Stimulated activated CD8-positive, alpha-beta memory T cell treated with anti-CD3 and anti-CD28 coated beads, Interleukin-7, amount 100 ng/mL, for 1 hour (primary cell): ENCODE data around the gene ASXL2.
"Not testable (repeated sequence)": the region's sequence is repeated elsewhere in the genome, so short reads cannot be mapped to it uniquely, and the experiment has no call there.

Source experiments
- DNase-seq, 2 donors: peaks; one replicate each; pipeline ENCODE4 v3.0.0-alpha.2; 2020; ENCODE audit warnings: low read depth in 2 of 2

Gene ASXL2

DNA sequence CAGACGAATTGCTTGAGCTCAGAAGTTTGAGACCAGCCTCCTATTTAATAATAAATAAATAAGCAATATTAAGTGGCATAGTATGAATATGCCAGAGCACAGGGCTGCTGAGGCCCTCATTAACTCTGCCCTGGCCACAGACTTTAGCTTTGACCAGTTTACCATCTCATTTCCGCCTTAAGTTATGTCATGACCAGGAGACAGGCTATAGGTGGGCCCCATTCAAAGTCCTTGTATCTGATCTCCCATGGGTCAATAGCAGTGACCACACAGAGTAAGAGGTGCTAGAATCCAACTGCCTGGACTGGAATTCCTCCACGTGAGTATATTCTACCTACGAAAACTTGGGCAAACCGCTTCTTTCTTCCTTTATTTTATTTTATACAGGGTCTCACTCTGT is 13.4 kb upstream of the ASXL2 start:
- no peak for DNase-seq

- no peak for DNase-seq
These were observed 9.4 kb upstream of the ASXL2 start for GRCh38 chr2:25887624-25888242.

DNA sequence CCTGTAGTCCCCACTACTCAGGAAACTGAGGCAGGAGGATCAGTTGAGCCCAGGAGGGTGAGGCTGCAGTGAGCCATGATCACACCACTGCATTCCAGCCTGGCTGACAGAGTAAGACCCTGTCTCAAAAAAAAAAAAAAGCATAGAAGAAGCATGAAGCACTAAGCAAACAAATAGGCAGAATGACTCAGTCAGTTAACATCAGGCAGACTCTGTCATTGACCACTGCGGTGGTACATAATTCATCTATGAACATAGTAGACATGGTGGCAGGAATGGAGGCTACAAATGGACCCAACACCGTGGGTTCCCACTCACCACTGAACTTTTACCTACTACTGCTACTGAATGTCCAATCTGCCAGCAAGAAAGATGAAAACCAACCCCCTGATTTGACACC is 7.6 kb upstream of the ASXL2 start:
- DNase-seq = no peak

DNA sequence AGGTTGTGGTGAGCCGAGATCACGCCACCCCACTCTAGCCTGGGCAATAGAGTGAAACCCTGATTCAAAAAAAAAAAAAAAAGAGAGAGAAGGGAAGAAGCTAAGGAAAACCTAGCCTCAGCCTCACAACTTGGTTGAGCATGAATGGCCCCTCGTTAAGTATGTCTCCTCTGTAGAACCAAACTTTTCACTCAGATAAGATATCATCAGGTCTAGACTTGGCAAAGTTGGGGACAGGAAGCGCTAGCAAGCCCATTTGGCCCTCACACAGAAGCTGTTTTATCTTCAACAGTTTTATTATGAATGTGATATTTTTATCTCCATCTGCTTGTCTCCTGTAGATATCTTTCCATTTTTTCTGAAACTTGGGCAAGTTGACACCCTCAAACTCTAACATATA is 3.5 kb upstream of the ASXL2 start:
- no peak for DNase-seq

- no peak for DNase-seq
These were observed 945 bp upstream of the ASXL2 start for GRCh38 chr2:25879133-25879730.

DNA sequence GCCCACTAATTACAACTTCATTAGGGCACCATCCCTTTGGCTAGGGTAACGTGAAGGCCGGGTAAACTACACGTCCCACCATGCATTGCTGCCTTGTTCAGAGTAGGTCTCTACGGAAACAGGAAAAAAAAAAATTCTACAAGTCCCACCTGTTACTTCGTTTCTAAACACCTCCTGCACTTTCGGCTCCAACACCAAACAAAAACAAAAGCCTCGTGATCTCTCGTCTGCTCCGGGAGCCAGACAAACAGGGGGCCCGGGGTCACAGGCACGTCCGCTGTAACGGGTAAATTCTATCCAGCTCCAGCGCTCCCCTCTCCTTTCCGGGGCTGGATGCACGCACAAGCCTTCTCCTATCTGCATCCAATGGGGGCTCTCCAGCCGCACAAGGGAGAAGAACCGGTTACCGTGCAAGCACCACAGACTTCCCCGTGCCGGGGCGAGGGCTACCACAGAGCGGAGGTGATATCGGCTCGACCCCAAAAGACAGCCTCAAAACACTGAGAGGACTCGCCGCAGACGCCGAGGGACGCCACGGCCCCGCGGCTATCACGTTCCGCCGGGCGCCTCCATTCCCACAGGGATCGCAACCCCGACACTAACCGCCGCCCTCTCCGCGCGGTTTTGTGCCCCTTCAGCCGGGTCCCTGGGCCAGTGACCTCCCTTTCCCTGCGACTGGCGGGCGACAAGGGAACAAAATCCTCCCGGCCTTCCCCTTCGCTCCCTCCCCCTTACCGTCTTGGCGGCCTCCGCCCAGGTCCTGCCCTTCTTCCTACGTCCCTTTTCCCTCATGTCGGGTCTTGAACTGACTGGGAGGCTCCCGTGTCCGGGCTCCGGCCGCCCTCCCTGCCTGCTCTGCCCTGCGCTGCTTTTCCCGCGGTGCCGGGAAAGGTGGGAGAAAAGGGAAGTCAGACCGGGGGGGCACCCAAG is 591 bp downstream of the ASXL2 start:
- peak; percentile 7 to 15 for DNase-seq

- no peak for DNase-seq
These were observed 6.2 kb downstream of the ASXL2 start for GRCh38 chr2:25872134-25872533.

DNA sequence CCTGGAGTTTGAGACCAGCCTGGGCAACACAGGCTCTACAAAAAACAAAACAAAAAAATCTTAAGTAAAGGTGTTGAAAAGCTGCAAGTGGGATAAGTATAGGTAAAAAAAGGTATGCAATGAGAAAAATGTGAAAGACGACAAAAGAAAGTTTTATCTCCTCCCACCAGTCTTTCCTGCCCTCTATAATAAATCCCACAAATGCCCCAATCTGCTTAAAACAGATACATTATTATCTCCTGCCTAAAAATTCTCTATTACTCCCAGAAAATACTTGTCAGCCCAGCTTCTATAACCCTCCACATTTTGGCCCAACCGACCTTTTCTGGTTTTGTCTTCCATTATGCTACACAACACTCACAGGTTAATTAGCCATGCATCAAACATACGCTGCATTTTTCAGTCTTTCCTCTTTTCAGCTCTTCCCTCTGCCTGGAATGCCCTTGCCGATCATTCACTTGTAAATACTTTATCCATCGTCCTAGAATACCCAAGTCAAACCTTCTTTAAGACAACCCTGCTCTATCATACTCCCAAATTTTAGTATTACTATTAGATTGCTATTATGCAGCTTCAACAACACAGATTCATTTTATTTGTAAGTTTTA is 10.8 kb downstream of the ASXL2 start:
- no peak for DNase-seq

DNA sequence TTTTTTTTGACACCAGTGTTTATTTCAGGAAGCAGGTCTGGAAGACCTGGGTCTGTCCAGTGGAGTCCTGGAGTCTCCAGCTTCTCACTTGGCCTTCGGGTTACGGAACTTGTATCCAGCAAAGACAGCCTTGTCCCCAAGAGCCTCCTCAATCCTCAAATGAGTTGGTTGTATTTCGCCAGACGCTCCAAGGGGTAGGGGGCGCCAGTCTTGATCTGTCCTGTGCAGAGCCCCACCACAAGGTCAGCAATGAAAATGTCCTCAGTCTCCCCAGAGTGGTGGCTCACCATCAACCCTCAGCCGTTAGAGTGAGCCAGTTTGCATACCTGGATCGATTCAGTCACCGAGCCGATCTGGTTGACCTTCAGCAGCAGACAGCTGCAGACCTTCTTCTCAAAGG is 21.9 kb downstream of the ASXL2 start:
- DNase-seq = no peak

DNA sequence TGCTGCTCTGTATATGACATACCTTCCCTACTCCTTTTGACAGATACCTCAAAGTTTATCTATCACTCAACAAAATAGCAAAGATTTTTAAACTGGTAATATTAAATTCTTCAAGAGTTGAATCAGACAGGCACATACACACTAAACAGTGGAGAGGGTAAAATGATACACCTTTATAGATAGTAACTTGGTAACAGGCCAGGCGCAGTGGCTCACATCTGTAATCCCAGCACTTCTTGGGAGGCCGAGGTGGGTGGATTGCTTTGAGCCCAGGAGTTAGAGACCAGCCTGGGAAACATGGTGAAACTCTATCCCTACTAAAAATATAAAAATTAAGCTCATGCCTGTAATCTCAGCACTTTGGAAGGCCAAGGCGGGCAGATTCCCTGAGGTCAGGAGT is 23.2 kb downstream of the ASXL2 start:
- DNase-seq = no peak

GRCh38 chr2:25854613-25855012 is 23.7 kb downstream of the ASXL2 start:
- DNase-seq = no peak

DNA sequence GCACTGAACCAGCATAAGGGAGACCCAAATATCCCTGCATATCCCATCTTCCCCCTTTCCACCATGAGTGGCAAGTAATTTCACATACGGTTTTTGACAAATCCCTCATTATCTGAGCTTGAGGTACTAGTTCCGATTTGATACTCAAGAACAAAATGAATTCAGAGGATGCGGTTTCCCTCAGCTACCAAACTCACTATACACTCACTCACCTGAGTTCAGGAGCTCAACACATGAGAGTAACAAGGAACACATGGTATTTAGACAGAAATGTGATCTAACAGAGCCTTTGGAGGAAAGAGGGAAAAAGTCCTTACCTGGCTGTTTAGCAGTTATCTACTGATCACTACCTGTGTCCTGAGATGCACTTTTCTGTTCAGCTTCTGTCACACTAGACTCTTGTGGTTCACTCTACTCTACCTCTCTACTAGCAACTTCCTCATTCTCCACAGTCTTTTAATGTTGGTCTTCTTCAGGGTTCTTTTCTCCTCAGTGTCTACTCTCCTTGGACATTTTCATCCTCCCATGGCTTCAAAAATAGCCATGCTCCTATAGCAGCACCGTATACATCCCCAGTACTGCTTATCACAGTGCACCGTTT is 25.1 kb downstream of the ASXL2 start:
- DNase-seq = no peak

DNA sequence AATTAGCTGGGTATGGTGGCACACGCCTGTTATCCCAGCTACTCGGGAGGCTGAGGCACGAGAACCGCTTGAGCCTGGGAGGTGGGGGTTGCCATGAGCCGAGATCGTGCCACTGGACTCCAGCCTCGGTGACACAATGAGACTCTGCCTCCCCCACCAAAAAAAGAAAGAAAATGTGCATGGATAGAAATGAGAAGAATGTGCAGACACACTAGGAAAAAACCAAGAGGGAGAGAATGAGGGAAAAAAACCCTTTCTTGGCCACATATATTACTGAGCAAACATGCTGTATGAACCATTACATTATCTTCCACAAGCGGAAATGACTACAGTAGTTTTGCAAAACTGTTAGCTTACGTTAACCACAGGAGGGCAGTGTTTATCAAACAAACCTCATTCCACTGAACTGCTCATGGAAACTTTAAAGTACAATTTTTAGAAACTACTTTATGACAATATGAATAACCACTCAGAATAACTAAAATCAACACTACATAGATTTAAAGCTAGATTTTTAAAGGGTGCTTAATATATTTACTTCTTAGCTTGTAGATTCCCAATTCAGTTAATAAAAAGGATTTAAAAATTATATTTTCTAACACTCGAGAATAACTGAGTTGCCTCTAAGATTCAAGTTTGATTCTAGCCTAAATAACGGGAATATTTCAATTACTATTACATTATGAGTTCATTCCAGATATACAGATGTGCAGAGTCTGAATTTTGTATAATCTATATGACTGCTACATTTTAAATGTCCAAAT is 26.4 kb downstream of the ASXL2 start:
- DNase-seq = no peak

DNA sequence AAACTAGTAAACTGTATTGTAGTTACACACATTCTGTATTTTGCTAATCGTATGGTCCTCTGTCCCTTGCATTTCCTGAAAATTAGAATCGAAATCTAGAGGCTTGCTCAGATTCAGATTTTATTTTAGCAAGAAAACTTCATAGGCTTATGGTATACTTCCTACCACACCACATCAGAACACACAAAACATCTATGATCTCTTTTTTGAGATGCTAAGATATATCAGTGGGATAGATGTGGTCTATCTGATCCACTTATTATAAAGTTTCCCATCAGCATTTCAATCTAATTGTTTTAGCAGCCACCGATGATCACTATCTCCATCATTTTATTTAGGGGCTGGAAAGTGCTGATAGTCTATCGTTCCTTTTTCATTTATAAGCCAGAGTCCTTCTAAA is 27.9 kb downstream of the ASXL2 start:
- not testable (repeated sequence) for DNase-seq

- not testable (repeated sequence) for DNase-seq
These were observed 28.9 kb downstream of the ASXL2 start for GRCh38 chr2:25849350-25849749.

- DNase-seq = no peak
These were observed 32.3 kb downstream of the ASXL2 start for GRCh38 chr2:25845843-25846505.

- DNase-seq = no peak
These were observed 34.2 kb downstream of the ASXL2 start for GRCh38 chr2:25844089-25844488.

GRCh38 chr2:25842155-25842554 is 36.1 kb downstream of the ASXL2 start:
- DNase-seq = no peak

DNA sequence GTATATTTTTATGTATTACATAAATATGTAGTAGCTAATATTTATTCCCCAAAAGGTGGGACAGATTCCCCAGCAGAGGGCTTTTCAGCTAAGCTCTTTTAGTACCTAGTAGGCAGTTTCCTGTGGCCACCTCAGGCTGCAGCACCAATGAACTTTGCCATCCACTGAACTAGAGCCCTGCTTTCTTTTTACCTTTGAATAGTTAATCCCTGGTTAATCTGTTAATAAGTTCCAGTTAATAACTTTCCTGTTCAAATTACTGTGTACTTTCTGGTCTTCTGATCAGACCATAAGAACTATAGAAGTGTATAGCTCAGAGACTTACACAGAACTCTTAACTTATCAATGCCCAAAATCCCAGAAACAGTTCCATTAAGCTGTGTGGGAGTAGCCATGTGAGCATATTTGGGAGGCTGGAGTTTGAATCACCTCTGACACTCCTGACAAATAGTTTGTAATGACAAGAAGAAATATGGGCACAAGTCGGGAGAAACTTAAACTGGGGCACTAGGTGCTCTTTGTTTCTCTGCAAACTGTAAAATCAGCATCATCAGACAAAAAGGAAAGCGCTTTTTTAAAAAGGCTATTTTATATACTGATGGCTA is 40.0 kb downstream of the ASXL2 start:
- no peak for DNase-seq

DNA sequence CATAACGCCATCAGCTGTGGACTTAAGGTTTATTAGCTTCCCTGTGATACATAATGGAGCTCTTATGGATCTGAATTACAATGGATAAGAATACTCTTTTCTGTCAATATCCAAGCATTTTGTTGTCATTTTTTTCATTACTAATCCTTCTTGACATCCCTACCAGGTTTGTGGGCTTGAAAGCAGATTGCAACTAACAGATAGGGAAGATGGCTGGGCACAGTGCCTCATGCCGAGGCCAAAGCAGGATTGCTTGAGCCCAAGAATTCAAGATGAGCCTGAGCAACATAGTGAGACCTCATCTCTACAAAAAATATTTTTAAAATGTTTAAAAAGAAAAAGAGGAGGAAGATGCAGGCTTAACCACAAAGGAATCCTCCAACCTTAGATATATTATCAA is 42.4 kb downstream of the ASXL2 start:
- no peak for DNase-seq
